Endothelial cell of umbilical vein (primary cell): ENCODE results near the gene PSAP. TPM values are rescaled to one million over a fixed set of nuclear protein-coding genes. Genes with fewer than 3 reads are reported as not detected.

Experiments used
- BruUV-seq: library from RNA; stranded (reverse); fragments of 400-500 nt; replicated peaks from 2 replicates; lab custom pipeline; 2021; lab: Mats Ljungman, UMichigan
- CTCF ChIA-PET: fragments of 300-600, 350-600 bp; sonication (Branson Sonifier 250); formaldehyde crosslinking; loops from one replicate; lab custom pipeline; 2021; ENCODE audit warnings: antibody characterized with exemption, inconsistent platforms; lab: Charles Lee
- POLR2A ChIA-PET: fragments of 300-600, 350-600 bp; sonication (Branson Sonifier 250); formaldehyde crosslinking; loops from one replicate; lab custom pipeline; 2021; ENCODE audit warnings: antibody characterized with exemption, inconsistent platforms; lab: Charles Lee
- DNase-seq: peaks from one replicate; pipeline ENCODE4 v3.0.0-alpha.2; 2011; ENCODE audit warnings: low read depth, low spot score
- FAIRE-seq: peaks from 2 replicates; lab custom pipeline; 2011; peaks lifted over from hg19 to GRCh38; lab: Jason Lieb, UNC
- H2AFZ ChIP-seq: 2 replicates; pipeline ENCODE4 v1.6.0; 2012; ENCODE audit warnings: low read depth, low read length, control low read depth, inconsistent platforms
- H3K27ac ChIP-seq: 2 replicates; pipeline ENCODE4 v1.5.1; 2011; ENCODE audit warnings: low read depth, mild to moderate bottlenecking, control low read depth, low read length, moderate library complexity; ENCODE audit not compliant: insufficient read depth
- H3K27me3 ChIP-seq, 2 experiments: 2 replicates each; pipeline versions ENCODE4 v1.6.0 to v1.6.1; 2011; ENCODE audit warnings: low read length in 2 of 2, mixed read lengths in 1 of 2; ENCODE audit not compliant: control insufficient read depth in 2 of 2, insufficient read depth in 2 of 2
- H3K36me3 ChIP-seq, 2 experiments: 2 replicates in 1 of 2; 3 replicates in 1 of 2; pipeline ENCODE4 v1.5.1; 2011; ENCODE audit warnings: low read length in 2 of 2, mild to moderate bottlenecking in 1 of 2, moderate library complexity in 1 of 2; ENCODE audit not compliant: control insufficient read depth in 2 of 2, insufficient read depth in 2 of 2; ENCODE audit errors: extremely low read depth in 1 of 2
- H3K4me1 ChIP-seq: 3 replicates; pipeline ENCODE4 v1.5.1; 2011; ENCODE audit warnings: mild to moderate bottlenecking, low read length; ENCODE audit not compliant: control insufficient read depth, insufficient read depth; ENCODE audit errors: extremely low read depth
- H3K4me2 ChIP-seq: 2 replicates; pipeline ENCODE4 v1.6.1; 2011; ENCODE audit warnings: low read length, control low read depth, mixed read lengths; ENCODE audit not compliant: insufficient read depth
- H3K4me3 ChIP-seq, 3 experiments: fragments of 200-600 bp in 1 of 3; sonication (generic), shearing (Covaris generic) in 1 of 3; replicated peaks in 1 of 3; 2 replicates each; pipeline ENCODE4 v1.5.1; 2011 to 2016; ENCODE audit warnings: control low read depth in 3 of 3, low read length in 3 of 3, mild to moderate bottlenecking in 2 of 3, inconsistent platforms in 1 of 3, low read depth in 1 of 3, moderate library complexity in 1 of 3; ENCODE audit not compliant: insufficient read depth in 1 of 3
- H3K79me2 ChIP-seq: 2 replicates; pipeline ENCODE4 v1.6.0; 2012; ENCODE audit warnings: low read length, inconsistent platforms; ENCODE audit not compliant: control insufficient read depth, insufficient read depth
- H3K9ac ChIP-seq: replicated peaks from 2 replicates; pipeline ENCODE3; 2011; ENCODE audit warnings: low read length, control low read depth; ENCODE audit not compliant: insufficient read depth; ENCODE audit errors: extremely low read depth
- H3K9me1 ChIP-seq: replicated peaks from 3 replicates; pipeline ENCODE4 v1.6.0; 2011; ENCODE audit warnings: mild to moderate bottlenecking, low read length; ENCODE audit not compliant: control insufficient read depth, insufficient read depth; ENCODE audit errors: extremely low read depth
- H3K9me3 ChIP-seq: replicated peaks from 2 replicates; pipeline ENCODE4 v1.5.1; 2012; ENCODE audit warnings: low read length, inconsistent platforms; ENCODE audit not compliant: control insufficient read depth, insufficient read depth
- H4K20me1 ChIP-seq: replicated peaks from 2 replicates; pipeline ENCODE3; 2011; ENCODE audit warnings: mild to moderate bottlenecking, low read length; ENCODE audit not compliant: control insufficient read depth, insufficient read depth; ENCODE audit errors: extremely low read depth
- CTCF ChIP-seq, 2 donors: IDR thresholded peaks; 1 replicate in 1 of 2; 2 replicates in 1 of 2; pipeline ENCODE4 v1.5.1; 2011; ENCODE audit warnings: low read length in 2 of 2, mild to moderate bottlenecking in 2 of 2, moderate library complexity in 2 of 2, control low read depth in 1 of 2, inconsistent platforms in 1 of 2, low read depth in 1 of 2; ENCODE audit not compliant: insufficient read depth in 1 of 2; ENCODE audit errors: extremely low read depth in 1 of 2
- EZH2 ChIP-seq: IDR thresholded peaks from 2 replicates; pipeline ENCODE4 v1.6.1; 2012; ENCODE audit warnings: borderline replicate concordance, low read depth, mild to moderate bottlenecking, moderate library complexity, low read length, inconsistent platforms; ENCODE audit not compliant: severe bottlenecking
- FOS ChIP-seq: IDR thresholded peaks from 2 replicates; pipeline ENCODE4 v1.6.1; 2011; ENCODE audit warnings: mild to moderate bottlenecking, low read length, moderate library complexity, borderline replicate concordance; ENCODE audit not compliant: insufficient read depth
- GATA2 ChIP-seq: IDR thresholded peaks from 2 replicates; pipeline ENCODE4 v1.7.0; 2011; ENCODE audit warnings: low read depth, mild to moderate bottlenecking, moderate library complexity, mixed read lengths, low read length; ENCODE audit not compliant: insufficient read length, insufficient read depth
- JUN ChIP-seq: IDR thresholded peaks from 2 replicates; pipeline ENCODE4 v1.6.1; 2011; ENCODE audit warnings: borderline replicate concordance, low read depth; ENCODE audit not compliant: insufficient read length, insufficient read depth
- MAX ChIP-seq: IDR thresholded peaks from 2 replicates; pipeline ENCODE4 v1.6.1; 2011; ENCODE audit not compliant: insufficient read depth, insufficient read length
- MYC ChIP-seq: IDR thresholded peaks from one replicate; pipeline ENCODE4 v1.6.1; 2011; ENCODE audit warnings: mild to moderate bottlenecking, low read depth, low read length
- POLR2A ChIP-seq: IDR thresholded peaks from 2 replicates; pipeline ENCODE4 v1.6.1; 2012; ENCODE audit warnings: low read depth, mild to moderate bottlenecking, control low read depth, low read length
- POLR2AphosphoS5 ChIP-seq: IDR thresholded peaks from 2 replicates; pipeline ENCODE4 v1.6.1; 2012; ENCODE audit warnings: low read depth, mild to moderate bottlenecking, control low read depth, low read length, moderate library complexity; ENCODE audit not compliant: insufficient read depth
- dilution Hi-C: fragments of 300-500 bp; cut with MboI; formaldehyde crosslinking; loops from one replicate; pipeline ENCODE4 v1.15.0; 2019; ENCODE audit warnings: low sequenced_read_pairs; ENCODE audit not compliant: extremely low pct_ligation_motif_present
- intact Hi-C: fragments of 100-400 bp; cut with micrococcal nuclease; formaldehyde crosslinking; loops from one replicate; pipeline ENCODE4 v1.10.0; 2022
- polyA plus RNA-seq, 4 experiments: library from polyadenylated mRNA; depleted of rRNA in 3 of 4; stranded (reverse) in 3 of 4; unstranded in 1 of 4; fragments of >200 nt; gene quantifications; 2 replicates each; pipeline versions ENCODE4 v1.2.1 to v1.2.3, GENCODE V29; 2011 to 2012; ENCODE audit warnings: missing spikeins in 1 of 4
- total RNA-seq: library from RNA; stranded (reverse); gene quantifications from 2 replicates; pipeline ENCODE4 v1.2.3, GENCODE V29; 2021

PSAP gene
- total and polyA plus RNA-seq, 2 donors (not counting 3 experiments of a cell fraction or from before 2014, with no cell fraction given), result 644 to 1,476 TPM

- intact Hi-C loops (loop anchor here (5.0 kb wide), 1 partner anchor 79 kb away; no protein-coding TSS in a partner anchor), dilution Hi-C loops (no loop called here)
- no peak for FAIRE-seq
- no peaks in the 10 kb centered on the region for H3K9me1 ChIP-seq
- no peak overlapping the region for H3K4me2 ChIP-seq
- H3K4me3 ChIP-seq, result no peak overlapping the region
- H3K9ac ChIP-seq, result no peak overlapping the region
- H2AFZ ChIP-seq, result no peak overlapping the region
- TF ChIP-seq POLR2AphosphoS5, result no peak
- no peak for TF ChIP-seq POLR2A
- TF ChIP-seq CTCF (IDR thresholded peaks at IDR 0.05; ENCODE audit: extremely low read depth in 1 of 2, insufficient read depth in 1 of 2, low read depth in 1 of 2, low read length in 2 of 2), result no peak
- TF ChIP-seq FOS, result no peak
- TF ChIP-seq MYC, result no peak
- TF ChIP-seq EZH2, result no peak
- no peak for TF ChIP-seq GATA2
- TF ChIP-seq MAX, result no peak
- TF ChIP-seq JUN, result no peak
- H3K79me2 ChIP-seq, result no peaks in the 10 kb centered on the region
- no peaks in the 10 kb centered on the region for H3K36me3 ChIP-seq
- peaks cover 0 to 2% of the 10 kb centered on the region in 2 experiments for H3K27me3 ChIP-seq
- no peak overlapping the region for H3K27ac ChIP-seq
- no TSS peak for BruUV-seq
- H3K9me3 ChIP-seq, result no peaks in the 10 kb centered on the region
- no peak for DNase-seq
- ChIA-PET POLR2A (no interaction called here), CTCF (interaction anchor here (0.8 to 1.5 kb wide), 5 partner anchors 9 to 110 kb away, joined by 3 to 6 read pairs (median 3); no protein-coding TSS in a partner anchor)
- H4K20me1 ChIP-seq, result no peaks in the 10 kb centered on the region
- H3K4me1 ChIP-seq, result no peaks in the 10 kb centered on the region
Measured at GRCh38 chr10:71805776-71806703, 45.0 kb downstream of the PSAP start.
